Gastroesophageal sphincter (tissue), 3 donors: Measurements from ENCODE around the gene SF3B6.

Experiments
- CTCF ChIP-seq, 4 experiments: fragments of 200-600 bp in 2 of 4; fragments of 450-650 bp in 2 of 4; sonication (generic) in 1 of 4; IDR thresholded peaks; one replicate each; pipeline ENCODE4 v1.5.1; 2017 to 2019; ENCODE audit warnings: antibody characterized with exemption in 4 of 4, mild to moderate bottlenecking in 2 of 4, moderate library complexity in 2 of 4
- EP300 ChIP-seq: sonication (generic); formaldehyde crosslinking; IDR thresholded peaks from one replicate; pipeline ENCODE4 v1.6.1; 2017; ENCODE audit warnings: antibody characterized with exemption, mild to moderate bottlenecking
- POLR2A ChIP-seq, 2 donors: fragments of 450-650 bp; IDR thresholded peaks; one replicate each; pipeline ENCODE4 v1.6.1; 2017; ENCODE audit warnings: antibody characterized with exemption in 2 of 2, mild to moderate bottlenecking in 2 of 2, moderate library complexity in 1 of 2
- POLR2AphosphoS5 ChIP-seq: sonication (generic); formaldehyde crosslinking; IDR thresholded peaks from one replicate; pipeline ENCODE4 v1.6.1; 2017; ENCODE audit warnings: antibody characterized with exemption

DNA sequence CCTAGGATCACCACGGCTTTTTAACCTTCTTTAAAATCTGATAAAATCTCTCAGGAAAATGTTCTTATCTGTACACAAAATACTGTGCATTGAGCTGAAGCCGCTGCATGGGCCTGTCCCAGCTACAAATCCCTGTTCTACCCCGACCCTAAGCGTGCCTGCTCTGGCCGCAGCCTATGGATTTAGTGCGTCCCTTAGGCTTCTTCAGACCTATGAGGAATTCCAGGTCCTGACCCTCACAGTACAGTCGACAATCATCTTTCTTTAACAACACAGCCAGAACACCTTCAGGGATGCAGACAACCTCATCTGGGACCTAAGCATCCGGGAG is 28.5 kb downstream of the SF3B6 start:
- TF ChIP-seq CTCF (IDR thresholded peaks at IDR 0.05) (no peak), POLR2A (IDR thresholded peaks at IDR 0.05) (no peak), POLR2AphosphoS5 (no peak), EP300 (no peak)
